ENCODE measurements around the gene COA7. TPM values are rescaled to one million over a fixed set of nuclear protein-coding genes. Genes with fewer than 3 reads are reported as not detected.
A peak's percentile ranks its signal among the peaks of the same experiment; 100 is the strongest.

COA7 gene
- total and polyA plus RNA-seq, 8 donors: 5.4 to 12.2 (median 7.3) TPM; not detected in 1

GRCh38 chr1:52680353-52680752 is 17.8 kb downstream of the COA7 start:
- intact Hi-C loops (cut with DNase I; ENCODE audit: low total_unique reads): no loop called here
- 82 to 90% (median 85%) methylated on average over 3 of the region's 3 CpGs for WGBS, 5 donors

GRCh38 chr1:52679498-52679897 is 18.6 kb downstream of the COA7 start:
- Histone ChIP-seq H3K9me3 (no peaks in the 10 kb centered on the region), H3K4me1 (peaks cover 0 to 12% (median 10%) of the 10 kb centered on the region in 4 donors), H3K4me3 (no peak overlapping the region), H3K27me3 (no peaks in the 10 kb centered on the region), H3K36me3 (no peaks in the 10 kb centered on the region), H3K27ac (no peak overlapping the region)
- intact Hi-C loops (cut with DNase I; ENCODE audit: low total_unique reads): no loop called here
- 81 to 89% (median 85%) methylated on average over 5 of the region's 5 CpGs for WGBS, 5 donors
- no peak for DNase-seq
- TF ChIP-seq EP300 (IDR thresholded peaks at IDR 0.05): no peak
- no peak for TF ChIP-seq POLR2A (IDR thresholded peaks at IDR 0.05)
- TF ChIP-seq POLR2AphosphoS5 (IDR thresholded peaks at IDR 0.05): no peak
- TF ChIP-seq CTCF (IDR thresholded peaks at IDR 0.05): no peak

More at GRCh38 chr1:52680353-52680752, 17.8 kb downstream of the COA7 start:
- H3K4me3 ChIP-seq: no peak overlapping the region
- peaks cover 0 to 12% (median 10%) of the 10 kb centered on the region in 4 donors for H3K4me1 ChIP-seq
- no peak for DNase-seq
- no peak overlapping the region for H3K27ac ChIP-seq
- H3K36me3 ChIP-seq: peaks cover 0 to 6% (median 2%) of the 10 kb centered on the region in 4 donors
- H3K9me3 ChIP-seq: no peaks in the 10 kb centered on the region
- no peak for TF ChIP-seq EP300 (IDR thresholded peaks at IDR 0.05)
- no peak for TF ChIP-seq CTCF (IDR thresholded peaks at IDR 0.05)
- no peak for TF ChIP-seq POLR2AphosphoS5 (IDR thresholded peaks at IDR 0.05)
- TF ChIP-seq POLR2A (IDR thresholded peaks at IDR 0.05): no peak
- H3K27me3 ChIP-seq: no peaks in the 10 kb centered on the region

GRCh38 chr1:52679048-52679447 is 19.1 kb downstream of the COA7 start:
- TF ChIP-seq POLR2AphosphoS5 (IDR thresholded peaks at IDR 0.05) (no peak), CTCF (IDR thresholded peaks at IDR 0.05) (no peak)
- WGBS, 5 donors: 88 to 100% (median 95%) methylated on average over 1 of the region's 1 CpG
- Histone ChIP-seq H3K9me3 (no peaks in the 10 kb centered on the region), H3K27me3 (no peaks in the 10 kb centered on the region), H3K36me3 (no peaks in the 10 kb centered on the region), H3K27ac (no peak overlapping the region), H3K4me3 (no peak overlapping the region), H3K4me1 (peaks cover 0 to 12% (median 10%) of the 10 kb centered on the region in 4 donors)
- DNase-seq: no peak
- intact Hi-C loops (cut with DNase I; ENCODE audit: low total_unique reads): no loop called here

GRCh38 chr1:52677076-52677806 is 20.9 kb downstream of the COA7 start:
- no peak overlapping the region for H3K4me3 ChIP-seq
- intact Hi-C loops (cut with DNase I; ENCODE audit: low total_unique reads): no loop called here
- H3K9me3 ChIP-seq: no peaks in the 10 kb centered on the region
- DNase-seq: peak; percentile 37 to 50
- H3K4me1 ChIP-seq: peaks cover 0 to 12% (median 10%) of the 10 kb centered on the region in 4 donors
- WGBS, 5 donors: 48 to 55% (median 52%) methylated on average over 6 of the region's 6 CpGs
- H3K36me3 ChIP-seq: no peaks in the 10 kb centered on the region
- H3K27ac ChIP-seq: no peak overlapping the region
- H3K27me3 ChIP-seq: no peaks in the 10 kb centered on the region
- TF ChIP-seq POLR2A (IDR thresholded peaks at IDR 0.05) (no peak), CTCF (IDR thresholded peaks at IDR 0.05) (no peak), POLR2AphosphoS5 (IDR thresholded peaks at IDR 0.05) (no peak)

Measured in stomach (tissue), 9 donors.